WTC11 (cell line): ENCODE data around the gene ZFYVE28. TPM values are rescaled to one million over a fixed set of nuclear protein-coding genes. Genes with fewer than 3 reads are reported as not detected.

Experiments used
- ATAC-seq: fragments of 200-7000 bp; cut with Tn5 transposase; 2 replicates; pipeline ENCODE4 v1.10.0; 2021; ENCODE audit warnings: mild to moderate bottlenecking, moderate library complexity
- CTCF ChIA-PET: fragments of 300-600 bp; sonication (Branson Sonifier 250); formaldehyde crosslinking; loops from one replicate; lab custom pipeline; 2021; ENCODE audit warnings: antibody characterized with exemption; lab: Charles Lee
- POLR2A ChIA-PET: fragments of 350-600 bp; sonication (Branson Sonifier 250); formaldehyde crosslinking; loops from one replicate; lab custom pipeline; 2021; ENCODE audit warnings: antibody characterized with exemption; lab: Charles Lee
- DNase-seq: peaks from one replicate; pipeline ENCODE4 v3.0.0; 2021; ENCODE audit warnings: low spot score
- H3K27ac Mint-ChIP-seq: 2 replicates; pipeline ENCODE4 v1.8.0; 2021; ENCODE audit warnings: mixed read lengths
- H3K27me3 Mint-ChIP-seq: 2 replicates; pipeline ENCODE4 v1.8.0; 2021; ENCODE audit warnings: low read depth, mild to moderate bottlenecking, moderate library complexity, mixed read lengths
- H3K36me3 Mint-ChIP-seq: 2 replicates; pipeline ENCODE4 v1.8.0; 2021; ENCODE audit warnings: mixed read lengths
- H3K4me1 Mint-ChIP-seq: 2 replicates; pipeline ENCODE4 v1.8.0; 2022; ENCODE audit warnings: mixed read lengths
- H3K4me3 Mint-ChIP-seq: 2 replicates; pipeline ENCODE4 v1.8.0; 2021; ENCODE audit warnings: mild to moderate bottlenecking, moderate library complexity, mixed read lengths
- H3K9me3 Mint-ChIP-seq: 2 replicates; pipeline ENCODE4 v1.8.0; 2021; ENCODE audit warnings: mixed read lengths
- GTF2I ChIP-seq: fragments of 250-450 bp; sonication (Bioruptor Pico); conservative IDR thresholded peaks from 2 replicates; pipeline ENCODE4 v1.4.0; 2021; ENCODE audit warnings: mild to moderate bottlenecking
- KAT7 ChIP-seq: sonication (generic); formaldehyde crosslinking; IDR thresholded peaks from 2 replicates; pipeline ENCODE4 v1.8.1; 2023; ENCODE audit warnings: missing genetic modification reagents, mild to moderate bottlenecking, borderline replicate concordance
- NFYB ChIP-seq: sonication (generic); formaldehyde crosslinking; conservative IDR thresholded peaks from 2 replicates; pipeline ENCODE4 v1.8.0; 2022; ENCODE audit warnings: low read depth, missing genetic modification reagents
- SP1 ChIP-seq: sonication (generic); formaldehyde crosslinking; conservative IDR thresholded peaks from 2 replicates; pipeline ENCODE4 v1.8.1; 2022; ENCODE audit warnings: missing genetic modification reagents
- TEAD1 ChIP-seq: sonication (generic); formaldehyde crosslinking; IDR thresholded peaks from 2 replicates; pipeline ENCODE4 v1.8.0; 2022; ENCODE audit warnings: mild to moderate bottlenecking, missing genetic modification reagents
- ZNF121 ChIP-seq: sonication (generic); formaldehyde crosslinking; IDR thresholded peaks from 2 replicates; pipeline ENCODE4 v1.8.0; 2023; ENCODE audit warnings: missing genetic modification reagents
- ZNF138 ChIP-seq: sonication (generic); formaldehyde crosslinking; conservative IDR thresholded peaks from 2 replicates; pipeline ENCODE4 v1.8.1; 2022; ENCODE audit warnings: mild to moderate bottlenecking, moderate library complexity, missing genetic modification reagents
- ZNF232 ChIP-seq: sonication (generic); formaldehyde crosslinking; IDR thresholded peaks from 2 replicates; pipeline ENCODE4 v1.8.0; 2022; ENCODE audit warnings: mild to moderate bottlenecking, missing genetic modification reagents
- total RNA-seq: library from RNA; stranded (reverse); gene quantifications from 3 replicates; pipeline ENCODE4 v1.2.3, GENCODE V29; 2021
- TF ChIP-seq, protein P1 (sequence below): fragments of 250-450 bp; sonication (Bioruptor Pico); IDR thresholded peaks from 2 replicates; pipeline ENCODE4 v1.9.0; 2021; ENCODE audit warnings: mild to moderate bottlenecking, borderline replicate concordance
- TF ChIP-seq, protein P2 (sequence below): fragments of 250-450 bp; sonication (Bioruptor Pico); IDR thresholded peaks from 2 replicates; pipeline ENCODE4 v1.8.0; 2021; ENCODE audit warnings: mild to moderate bottlenecking
- TF ChIP-seq, protein P3 (sequence below): sonication (generic); formaldehyde crosslinking; IDR thresholded peaks from 2 replicates; pipeline ENCODE4 v1.8.0; 2022; ENCODE audit warnings: mild to moderate bottlenecking, missing genetic modification reagents
- TF ChIP-seq, protein P4 (sequence below): sonication (generic); formaldehyde crosslinking; conservative IDR thresholded peaks from 2 replicates; pipeline ENCODE4 v1.8.1; 2023; ENCODE audit warnings: mild to moderate bottlenecking, low read depth, missing genetic modification reagents, moderate library complexity
- TF ChIP-seq, protein P5 (sequence below): sonication (generic); formaldehyde crosslinking; IDR thresholded peaks from 2 replicates; pipeline ENCODE4 v1.8.1; 2022; ENCODE audit warnings: mild to moderate bottlenecking, moderate library complexity, missing genetic modification reagents
- TF ChIP-seq, protein P6 (sequence below): fragments of 200-600 bp; IDR thresholded peaks from 2 replicates; pipeline ENCODE4 v1.8.0; 2022; ENCODE audit warnings: antibody characterized with exemption
- TF ChIP-seq, protein P7 (sequence below): sonication (generic); formaldehyde crosslinking; IDR thresholded peaks from 2 replicates; pipeline ENCODE4 v1.8.1; 2022; ENCODE audit warnings: missing genetic modification reagents, borderline replicate concordance

The ZFYVE28 gene
- total RNA-seq, 1 experiment from 2014 or later = 7.8 TPM

DNA sequence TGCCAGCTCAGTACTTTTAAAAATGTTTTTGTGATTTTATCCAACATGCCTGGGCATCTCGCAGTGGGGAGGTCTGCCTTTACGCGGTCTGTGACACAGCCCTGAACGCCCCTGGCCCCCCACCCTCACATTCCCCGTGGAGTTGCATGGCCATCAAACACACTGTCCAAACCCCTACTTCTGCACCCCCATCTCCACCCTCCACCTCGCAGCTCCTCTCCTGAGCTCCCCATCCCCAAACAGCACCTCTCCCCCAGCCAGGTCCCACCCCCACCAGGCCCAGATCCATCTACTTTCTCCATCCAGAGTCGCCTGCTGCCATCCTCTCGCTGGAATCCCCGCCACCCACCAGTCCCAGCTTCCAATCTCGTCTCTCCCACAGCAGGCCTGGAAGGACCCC is 9.5 kb downstream of the ZFYVE28 start:
- ATAC-seq (no peak), DNase-seq (no peak)
- H3K4me3 Mint-ChIP-seq = no peak overlapping the region
- TF ChIP-seq ZNF121 (no peak), ZNF232 (no peak), ZNF138 (CRISPR knock-in tag) (no peak)
- TF ChIP-seq, protein P1, sequence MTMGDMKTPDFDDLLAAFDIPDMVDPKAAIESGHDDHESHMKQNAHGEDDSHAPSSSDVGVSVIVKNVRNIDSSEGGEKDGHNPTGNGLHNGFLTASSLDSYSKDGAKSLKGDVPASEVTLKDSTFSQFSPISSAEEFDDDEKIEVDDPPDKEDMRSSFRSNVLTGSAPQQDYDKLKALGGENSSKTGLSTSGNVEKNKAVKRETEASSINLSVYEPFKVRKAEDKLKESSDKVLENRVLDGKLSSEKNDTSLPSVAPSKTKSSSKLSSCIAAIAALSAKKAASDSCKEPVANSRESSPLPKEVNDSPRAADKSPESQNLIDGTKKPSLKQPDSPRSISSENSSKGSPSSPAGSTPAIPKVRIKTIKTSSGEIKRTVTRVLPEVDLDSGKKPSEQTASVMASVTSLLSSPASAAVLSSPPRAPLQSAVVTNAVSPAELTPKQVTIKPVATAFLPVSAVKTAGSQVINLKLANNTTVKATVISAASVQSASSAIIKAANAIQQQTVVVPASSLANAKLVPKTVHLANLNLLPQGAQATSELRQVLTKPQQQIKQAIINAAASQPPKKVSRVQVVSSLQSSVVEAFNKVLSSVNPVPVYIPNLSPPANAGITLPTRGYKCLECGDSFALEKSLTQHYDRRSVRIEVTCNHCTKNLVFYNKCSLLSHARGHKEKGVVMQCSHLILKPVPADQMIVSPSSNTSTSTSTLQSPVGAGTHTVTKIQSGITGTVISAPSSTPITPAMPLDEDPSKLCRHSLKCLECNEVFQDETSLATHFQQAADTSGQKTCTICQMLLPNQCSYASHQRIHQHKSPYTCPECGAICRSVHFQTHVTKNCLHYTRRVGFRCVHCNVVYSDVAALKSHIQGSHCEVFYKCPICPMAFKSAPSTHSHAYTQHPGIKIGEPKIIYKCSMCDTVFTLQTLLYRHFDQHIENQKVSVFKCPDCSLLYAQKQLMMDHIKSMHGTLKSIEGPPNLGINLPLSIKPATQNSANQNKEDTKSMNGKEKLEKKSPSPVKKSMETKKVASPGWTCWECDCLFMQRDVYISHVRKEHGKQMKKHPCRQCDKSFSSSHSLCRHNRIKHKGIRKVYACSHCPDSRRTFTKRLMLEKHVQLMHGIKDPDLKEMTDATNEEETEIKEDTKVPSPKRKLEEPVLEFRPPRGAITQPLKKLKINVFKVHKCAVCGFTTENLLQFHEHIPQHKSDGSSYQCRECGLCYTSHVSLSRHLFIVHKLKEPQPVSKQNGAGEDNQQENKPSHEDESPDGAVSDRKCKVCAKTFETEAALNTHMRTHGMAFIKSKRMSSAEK = no peak
- H3K36me3 Mint-ChIP-seq = no peaks in the 10 kb centered on the region
- H3K4me1 Mint-ChIP-seq = peaks cover 49% of the 10 kb centered on the region
- H3K27ac Mint-ChIP-seq = no peak overlapping the region
- H3K9me3 Mint-ChIP-seq = no peaks in the 10 kb centered on the region
- ChIA-PET POLR2A (no interaction called here), CTCF (interaction anchor here (1.0 to 1.4 kb wide), 2 partner anchors 8 to 33 kb away, joined by 3 to 5 read pairs; no protein-coding TSS in a partner anchor)
- peaks cover 6% of the 10 kb centered on the region for H3K27me3 Mint-ChIP-seq

DNA sequence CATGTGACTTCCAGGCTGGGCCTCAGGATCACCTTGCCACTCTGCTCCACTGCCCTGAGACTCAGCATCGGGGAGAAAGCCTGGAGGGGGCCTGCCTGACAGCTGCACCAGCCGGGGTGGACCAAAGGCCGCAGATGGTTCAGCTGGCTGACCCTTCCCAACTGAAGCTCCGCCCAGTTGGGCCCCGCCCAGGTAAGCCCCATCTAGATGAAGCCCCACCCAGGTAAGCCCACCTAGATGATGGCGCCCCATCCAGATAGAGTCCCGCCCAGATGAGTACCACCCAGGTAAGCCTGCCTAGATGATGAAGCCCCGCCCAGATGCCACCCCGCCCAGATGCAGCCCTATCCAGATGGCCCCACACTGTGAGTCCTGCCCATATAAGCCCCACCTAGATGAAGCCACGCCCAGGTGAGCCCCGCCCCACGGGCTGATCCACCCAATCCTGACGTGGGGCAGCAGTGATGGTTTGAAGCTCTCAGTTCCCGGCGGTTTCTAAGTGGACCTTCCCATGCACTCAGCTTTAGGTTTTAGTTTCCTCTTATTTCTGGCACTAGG is 10.0 kb downstream of the ZFYVE28 start:
- POLR2A ChIA-PET = no interaction called here
- peaks cover 2% of the 10 kb centered on the region; the same call in 1 of the 2 replicates for H3K27me3 Mint-ChIP-seq
- peak; percentile 70 for DNase-seq
- peak; percentile 43 for ATAC-seq
- H3K4me3 Mint-ChIP-seq = no peak overlapping the region
- H3K9me3 Mint-ChIP-seq = no peaks in the 10 kb centered on the region
- H3K36me3 Mint-ChIP-seq = no peaks in the 10 kb centered on the region
- peaks cover 44% of the 10 kb centered on the region for H3K4me1 Mint-ChIP-seq
- CTCF ChIA-PET = interaction anchor here (1.0 to 1.4 kb wide), 2 partner anchors 8 to 34 kb away, joined by 3 to 5 read pairs; no protein-coding TSS in a partner anchor
- TF ChIP-seq, protein P2, sequence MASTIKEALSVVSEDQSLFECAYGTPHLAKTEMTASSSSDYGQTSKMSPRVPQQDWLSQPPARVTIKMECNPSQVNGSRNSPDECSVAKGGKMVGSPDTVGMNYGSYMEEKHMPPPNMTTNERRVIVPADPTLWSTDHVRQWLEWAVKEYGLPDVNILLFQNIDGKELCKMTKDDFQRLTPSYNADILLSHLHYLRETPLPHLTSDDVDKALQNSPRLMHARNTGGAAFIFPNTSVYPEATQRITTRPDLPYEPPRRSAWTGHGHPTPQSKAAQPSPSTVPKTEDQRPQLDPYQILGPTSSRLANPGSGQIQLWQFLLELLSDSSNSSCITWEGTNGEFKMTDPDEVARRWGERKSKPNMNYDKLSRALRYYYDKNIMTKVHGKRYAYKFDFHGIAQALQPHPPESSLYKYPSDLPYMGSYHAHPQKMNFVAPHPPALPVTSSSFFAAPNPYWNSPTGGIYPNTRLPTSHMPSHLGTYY (CRISPR knock-in tag) = no peak
- TF ChIP-seq, protein P3, sequence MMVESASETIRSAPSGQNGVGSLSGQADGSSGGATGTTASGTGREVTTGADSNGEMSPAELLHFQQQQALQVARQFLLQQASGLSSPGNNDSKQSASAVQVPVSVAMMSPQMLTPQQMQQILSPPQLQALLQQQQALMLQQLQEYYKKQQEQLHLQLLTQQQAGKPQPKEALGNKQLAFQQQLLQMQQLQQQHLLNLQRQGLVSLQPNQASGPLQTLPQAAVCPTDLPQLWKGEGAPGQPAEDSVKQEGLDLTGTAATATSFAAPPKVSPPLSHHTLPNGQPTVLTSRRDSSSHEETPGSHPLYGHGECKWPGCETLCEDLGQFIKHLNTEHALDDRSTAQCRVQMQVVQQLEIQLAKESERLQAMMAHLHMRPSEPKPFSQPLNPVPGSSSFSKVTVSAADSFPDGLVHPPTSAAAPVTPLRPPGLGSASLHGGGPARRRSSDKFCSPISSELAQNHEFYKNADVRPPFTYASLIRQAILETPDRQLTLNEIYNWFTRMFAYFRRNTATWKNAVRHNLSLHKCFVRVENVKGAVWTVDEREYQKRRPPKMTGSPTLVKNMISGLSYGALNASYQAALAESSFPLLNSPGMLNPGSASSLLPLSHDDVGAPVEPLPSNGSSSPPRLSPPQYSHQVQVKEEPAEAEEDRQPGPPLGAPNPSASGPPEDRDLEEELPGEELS (CRISPR knock-in tag) = no peak
- TF ChIP-seq, protein P4, sequence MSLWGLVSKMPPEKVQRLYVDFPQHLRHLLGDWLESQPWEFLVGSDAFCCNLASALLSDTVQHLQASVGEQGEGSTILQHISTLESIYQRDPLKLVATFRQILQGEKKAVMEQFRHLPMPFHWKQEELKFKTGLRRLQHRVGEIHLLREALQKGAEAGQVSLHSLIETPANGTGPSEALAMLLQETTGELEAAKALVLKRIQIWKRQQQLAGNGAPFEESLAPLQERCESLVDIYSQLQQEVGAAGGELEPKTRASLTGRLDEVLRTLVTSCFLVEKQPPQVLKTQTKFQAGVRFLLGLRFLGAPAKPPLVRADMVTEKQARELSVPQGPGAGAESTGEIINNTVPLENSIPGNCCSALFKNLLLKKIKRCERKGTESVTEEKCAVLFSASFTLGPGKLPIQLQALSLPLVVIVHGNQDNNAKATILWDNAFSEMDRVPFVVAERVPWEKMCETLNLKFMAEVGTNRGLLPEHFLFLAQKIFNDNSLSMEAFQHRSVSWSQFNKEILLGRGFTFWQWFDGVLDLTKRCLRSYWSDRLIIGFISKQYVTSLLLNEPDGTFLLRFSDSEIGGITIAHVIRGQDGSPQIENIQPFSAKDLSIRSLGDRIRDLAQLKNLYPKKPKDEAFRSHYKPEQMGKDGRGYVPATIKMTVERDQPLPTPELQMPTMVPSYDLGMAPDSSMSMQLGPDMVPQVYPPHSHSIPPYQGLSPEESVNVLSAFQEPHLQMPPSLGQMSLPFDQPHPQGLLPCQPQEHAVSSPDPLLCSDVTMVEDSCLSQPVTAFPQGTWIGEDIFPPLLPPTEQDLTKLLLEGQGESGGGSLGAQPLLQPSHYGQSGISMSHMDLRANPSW (CRISPR knock-in tag) = no peak
- TF ChIP-seq, protein P5, sequence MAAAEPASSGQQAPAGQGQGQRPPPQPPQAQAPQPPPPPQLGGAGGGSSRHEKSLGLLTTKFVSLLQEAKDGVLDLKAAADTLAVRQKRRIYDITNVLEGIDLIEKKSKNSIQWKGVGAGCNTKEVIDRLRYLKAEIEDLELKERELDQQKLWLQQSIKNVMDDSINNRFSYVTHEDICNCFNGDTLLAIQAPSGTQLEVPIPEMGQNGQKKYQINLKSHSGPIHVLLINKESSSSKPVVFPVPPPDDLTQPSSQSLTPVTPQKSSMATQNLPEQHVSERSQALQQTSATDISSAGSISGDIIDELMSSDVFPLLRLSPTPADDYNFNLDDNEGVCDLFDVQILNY (CRISPR knock-in tag) = no peak
- TF ChIP-seq, protein P6, sequence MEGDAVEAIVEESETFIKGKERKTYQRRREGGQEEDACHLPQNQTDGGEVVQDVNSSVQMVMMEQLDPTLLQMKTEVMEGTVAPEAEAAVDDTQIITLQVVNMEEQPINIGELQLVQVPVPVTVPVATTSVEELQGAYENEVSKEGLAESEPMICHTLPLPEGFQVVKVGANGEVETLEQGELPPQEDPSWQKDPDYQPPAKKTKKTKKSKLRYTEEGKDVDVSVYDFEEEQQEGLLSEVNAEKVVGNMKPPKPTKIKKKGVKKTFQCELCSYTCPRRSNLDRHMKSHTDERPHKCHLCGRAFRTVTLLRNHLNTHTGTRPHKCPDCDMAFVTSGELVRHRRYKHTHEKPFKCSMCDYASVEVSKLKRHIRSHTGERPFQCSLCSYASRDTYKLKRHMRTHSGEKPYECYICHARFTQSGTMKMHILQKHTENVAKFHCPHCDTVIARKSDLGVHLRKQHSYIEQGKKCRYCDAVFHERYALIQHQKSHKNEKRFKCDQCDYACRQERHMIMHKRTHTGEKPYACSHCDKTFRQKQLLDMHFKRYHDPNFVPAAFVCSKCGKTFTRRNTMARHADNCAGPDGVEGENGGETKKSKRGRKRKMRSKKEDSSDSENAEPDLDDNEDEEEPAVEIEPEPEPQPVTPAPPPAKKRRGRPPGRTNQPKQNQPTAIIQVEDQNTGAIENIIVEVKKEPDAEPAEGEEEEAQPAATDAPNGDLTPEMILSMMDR = no peak
- TF ChIP-seq, protein P7, sequence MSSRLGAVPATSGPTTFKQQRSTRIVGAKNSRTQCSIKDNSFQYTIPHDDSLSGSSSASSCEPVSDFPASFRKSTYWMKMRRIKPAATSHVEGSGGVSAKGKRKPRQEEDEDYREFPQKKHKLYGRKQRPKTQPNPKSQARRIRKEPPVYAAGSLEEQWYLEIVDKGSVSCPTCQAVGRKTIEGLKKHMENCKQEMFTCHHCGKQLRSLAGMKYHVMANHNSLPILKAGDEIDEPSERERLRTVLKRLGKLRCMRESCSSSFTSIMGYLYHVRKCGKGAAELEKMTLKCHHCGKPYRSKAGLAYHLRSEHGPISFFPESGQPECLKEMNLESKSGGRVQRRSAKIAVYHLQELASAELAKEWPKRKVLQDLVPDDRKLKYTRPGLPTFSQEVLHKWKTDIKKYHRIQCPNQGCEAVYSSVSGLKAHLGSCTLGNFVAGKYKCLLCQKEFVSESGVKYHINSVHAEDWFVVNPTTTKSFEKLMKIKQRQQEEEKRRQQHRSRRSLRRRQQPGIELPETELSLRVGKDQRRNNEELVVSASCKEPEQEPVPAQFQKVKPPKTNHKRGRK (CRISPR knock-in tag) = no peak
- TF ChIP-seq GTF2I (CRISPR knock-in tag) = no peak
- TF ChIP-seq KAT7 = no peak
- TF ChIP-seq NFYB (CRISPR knock-in tag) = no peak
- TF ChIP-seq TEAD1 (CRISPR knock-in tag) = no peak
- no peak for TF ChIP-seq SP1 (CRISPR knock-in tag)
- no peak overlapping the region for H3K27ac Mint-ChIP-seq
